Measurements from ENCODE around the gene RELCH.

The RELCH gene

DNA sequence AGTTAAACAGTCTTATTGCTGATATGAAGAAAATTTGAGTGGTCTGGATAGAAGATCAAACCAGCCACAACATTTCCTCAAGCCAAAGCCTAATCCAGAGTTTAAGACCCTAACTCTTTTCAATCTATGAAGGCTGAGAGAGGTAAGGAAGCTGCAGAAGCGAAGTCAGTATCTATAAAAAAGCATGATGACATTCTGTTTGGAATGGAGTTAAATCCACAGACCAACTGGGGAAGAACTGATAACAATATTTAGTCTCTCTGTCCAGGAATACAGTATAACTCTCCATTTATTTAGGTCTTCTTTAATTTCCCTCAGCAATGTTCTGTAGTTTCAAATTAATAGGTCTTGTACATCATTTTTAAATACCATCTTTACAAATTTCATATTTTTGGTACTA lies 16.2 kb upstream of the RELCH start:
- Histone ChIP-seq H3K9me3 (no peaks in the 10 kb centered on the region), H3K36me3 (no peaks in the 10 kb centered on the region), H3K4me1 (ENCODE audit: control insufficient read depth in 1 of 2, insufficient read depth in 1 of 2, low read depth in 1 of 2, low read length in 1 of 2) (peaks cover 0 to 6% of the 10 kb centered on the region in 2 experiments), H3K27me3 (no peaks in the 10 kb centered on the region), H3K27ac (no peak overlapping the region), H3K4me3 (ENCODE audit: low read depth in 1 of 2, low read length in 1 of 2) (no peak overlapping the region)
- TF ChIP-seq, protein P1, sequence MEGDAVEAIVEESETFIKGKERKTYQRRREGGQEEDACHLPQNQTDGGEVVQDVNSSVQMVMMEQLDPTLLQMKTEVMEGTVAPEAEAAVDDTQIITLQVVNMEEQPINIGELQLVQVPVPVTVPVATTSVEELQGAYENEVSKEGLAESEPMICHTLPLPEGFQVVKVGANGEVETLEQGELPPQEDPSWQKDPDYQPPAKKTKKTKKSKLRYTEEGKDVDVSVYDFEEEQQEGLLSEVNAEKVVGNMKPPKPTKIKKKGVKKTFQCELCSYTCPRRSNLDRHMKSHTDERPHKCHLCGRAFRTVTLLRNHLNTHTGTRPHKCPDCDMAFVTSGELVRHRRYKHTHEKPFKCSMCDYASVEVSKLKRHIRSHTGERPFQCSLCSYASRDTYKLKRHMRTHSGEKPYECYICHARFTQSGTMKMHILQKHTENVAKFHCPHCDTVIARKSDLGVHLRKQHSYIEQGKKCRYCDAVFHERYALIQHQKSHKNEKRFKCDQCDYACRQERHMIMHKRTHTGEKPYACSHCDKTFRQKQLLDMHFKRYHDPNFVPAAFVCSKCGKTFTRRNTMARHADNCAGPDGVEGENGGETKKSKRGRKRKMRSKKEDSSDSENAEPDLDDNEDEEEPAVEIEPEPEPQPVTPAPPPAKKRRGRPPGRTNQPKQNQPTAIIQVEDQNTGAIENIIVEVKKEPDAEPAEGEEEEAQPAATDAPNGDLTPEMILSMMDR (IDR thresholded peaks at IDR 0.05): no peak

DNA sequence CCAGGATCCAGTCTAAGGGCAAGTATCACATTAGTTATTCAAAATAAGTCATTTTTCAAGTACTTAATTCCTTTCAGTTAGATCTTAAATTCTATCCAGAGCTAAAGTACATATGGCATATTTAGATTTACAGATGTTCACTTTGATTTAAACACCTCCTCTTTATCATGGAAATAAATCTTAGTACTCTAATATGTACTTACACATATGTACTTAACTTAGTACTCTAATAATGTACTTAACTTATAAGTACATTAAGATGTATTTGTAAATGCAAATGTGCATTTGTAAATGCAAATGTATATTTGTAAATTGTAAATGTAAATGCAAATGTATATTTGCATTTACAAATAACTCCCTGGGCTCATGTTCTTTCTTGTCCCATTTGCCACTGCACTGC lies 14.8 kb upstream of the RELCH start:
- H3K4me3 ChIP-seq (ENCODE audit: low read depth in 1 of 2, low read length in 1 of 2): no peak overlapping the region
- no peaks in the 10 kb centered on the region for H3K9me3 ChIP-seq
- no peaks in the 10 kb centered on the region for H3K27me3 ChIP-seq
- H3K27ac ChIP-seq: no peak overlapping the region
- TF ChIP-seq, protein P1 (IDR thresholded peaks at IDR 0.05): no peak
- peaks cover 0 to 6% of the 10 kb centered on the region in 2 experiments for H3K4me1 ChIP-seq (ENCODE audit: control insufficient read depth in 1 of 2, insufficient read depth in 1 of 2, low read depth in 1 of 2, low read length in 1 of 2)
- H3K36me3 ChIP-seq: no peaks in the 10 kb centered on the region

DNA sequence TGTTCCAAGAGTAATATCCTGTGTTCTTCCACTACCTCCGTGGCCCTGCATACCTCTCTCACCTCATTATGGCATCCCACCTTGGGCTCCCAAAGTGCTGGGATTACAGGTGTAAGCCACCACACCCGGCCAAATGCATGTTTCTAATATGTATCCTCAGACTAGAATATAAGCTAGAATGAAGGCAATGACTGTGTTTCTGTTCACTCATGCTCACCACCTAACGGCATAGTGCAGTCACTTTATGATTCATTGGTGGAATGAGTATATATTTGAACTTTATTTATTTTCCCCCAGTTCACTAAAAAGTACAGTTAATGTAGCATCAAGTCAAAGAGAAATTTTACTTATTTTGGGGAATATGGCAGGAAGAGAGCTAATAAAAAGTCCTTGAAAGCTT lies 11.5 kb upstream of the RELCH start:
- Histone ChIP-seq H3K36me3 (no peaks in the 10 kb centered on the region), H3K4me1 (ENCODE audit: control insufficient read depth in 1 of 2, insufficient read depth in 1 of 2, low read depth in 1 of 2, low read length in 1 of 2) (no peaks in the 10 kb centered on the region), H3K27ac (no peak overlapping the region), H3K27me3 (no peaks in the 10 kb centered on the region), H3K4me3 (ENCODE audit: low read depth in 1 of 2, low read length in 1 of 2) (no peak overlapping the region), H3K9me3 (no peaks in the 10 kb centered on the region)
- TF ChIP-seq, protein P1 (IDR thresholded peaks at IDR 0.05): no peak

DNA sequence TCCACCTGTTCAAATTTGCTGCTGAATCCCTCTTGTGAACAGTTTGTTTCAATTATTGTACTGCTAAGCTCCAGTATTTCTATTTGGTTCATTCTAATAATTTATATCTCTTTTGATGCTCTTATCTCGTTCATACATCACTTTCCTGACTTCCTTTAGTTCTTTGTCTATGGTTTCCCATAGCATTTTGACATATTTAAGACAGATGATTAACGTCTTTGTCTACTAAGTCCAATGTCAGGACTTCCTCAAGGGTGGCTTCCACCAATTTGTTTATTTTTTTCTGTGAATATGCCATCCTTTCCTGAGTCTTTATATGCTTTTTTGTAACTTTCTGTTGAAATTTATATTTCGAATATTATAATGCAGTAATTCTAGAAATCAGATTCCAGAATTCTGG lies 9.8 kb upstream of the RELCH start:
- Histone ChIP-seq H3K9me3 (no peaks in the 10 kb centered on the region), H3K4me3 (ENCODE audit: low read depth in 1 of 2, low read length in 1 of 2) (no peak overlapping the region), H3K27ac (no peak overlapping the region), H3K4me1 (ENCODE audit: control insufficient read depth in 1 of 2, insufficient read depth in 1 of 2, low read depth in 1 of 2, low read length in 1 of 2) (peaks cover 0 to 5% of the 10 kb centered on the region in 2 experiments), H3K27me3 (no peaks in the 10 kb centered on the region), H3K36me3 (no peaks in the 10 kb centered on the region)
- TF ChIP-seq, protein P1 (IDR thresholded peaks at IDR 0.05): no peak

DNA sequence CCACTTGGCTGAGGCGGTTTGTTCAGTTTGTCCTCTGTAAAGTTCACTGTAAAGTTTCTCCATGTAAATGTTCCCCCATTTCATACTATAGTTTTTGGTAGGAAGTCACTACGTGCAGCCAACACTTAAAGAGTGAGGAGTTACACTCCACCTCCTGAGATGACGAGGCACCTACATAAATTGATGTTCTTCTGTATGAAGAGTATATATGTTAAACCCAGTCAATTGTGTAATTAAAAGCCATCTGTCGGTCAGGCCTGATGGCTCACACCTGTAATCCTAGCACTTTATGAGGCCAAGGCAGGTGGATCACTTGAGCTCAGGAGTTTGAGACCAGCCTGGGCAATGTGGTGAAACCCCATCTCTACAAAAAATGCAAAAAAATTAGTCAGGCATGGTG lies 7.8 kb upstream of the RELCH start:
- Histone ChIP-seq H3K4me1 (ENCODE audit: control insufficient read depth in 1 of 2, insufficient read depth in 1 of 2, low read depth in 1 of 2, low read length in 1 of 2) (peaks cover 0 to 5% of the 10 kb centered on the region in 2 experiments), H3K9me3 (no peaks in the 10 kb centered on the region), H3K4me3 (ENCODE audit: low read depth in 1 of 2, low read length in 1 of 2) (no peak overlapping the region), H3K36me3 (no peaks in the 10 kb centered on the region), H3K27me3 (no peaks in the 10 kb centered on the region), H3K27ac (no peak overlapping the region)
- TF ChIP-seq, protein P1 (IDR thresholded peaks at IDR 0.05): no peak

DNA sequence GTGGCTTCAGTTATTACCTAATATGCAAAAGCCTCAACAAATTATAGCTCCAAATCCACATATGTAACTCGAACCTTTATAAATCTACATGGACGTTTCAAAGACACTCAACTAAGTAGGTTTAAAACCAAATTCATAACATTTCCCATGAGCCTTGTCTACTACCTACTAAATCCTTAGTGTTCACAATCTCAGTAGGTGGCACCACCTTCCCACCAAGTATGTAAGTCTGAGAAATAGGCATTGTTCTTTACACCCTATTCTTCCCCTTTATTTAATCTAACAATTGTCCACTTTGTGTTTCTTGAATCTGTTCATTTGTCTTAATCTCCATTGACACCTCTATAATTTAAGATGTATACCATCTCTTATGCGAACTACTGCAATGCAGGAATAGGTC lies 4.8 kb upstream of the RELCH start:
- no peak overlapping the region for H3K4me3 ChIP-seq (ENCODE audit: low read depth in 1 of 2, low read length in 1 of 2)
- no peak overlapping the region for H3K27ac ChIP-seq
- TF ChIP-seq, protein P1 (IDR thresholded peaks at IDR 0.05): no peak
- H3K9me3 ChIP-seq: no peaks in the 10 kb centered on the region
- no peaks in the 10 kb centered on the region for H3K36me3 ChIP-seq
- no peaks in the 10 kb centered on the region for H3K27me3 ChIP-seq
- peaks cover 10 to 14% of the 10 kb centered on the region in 2 experiments for H3K4me1 ChIP-seq (ENCODE audit: control insufficient read depth in 1 of 2, insufficient read depth in 1 of 2, low read depth in 1 of 2, low read length in 1 of 2)
